Erythroblast (primary cell): Measurements from ENCODE around the gene BICRA.
"Not testable (repeated sequence)": the region's sequence is repeated elsewhere in the genome, so short reads cannot be mapped to it uniquely, and the experiment has no call there.

Experiments
- DNase-seq, 2 experiments: peaks; one replicate each; lab custom pipeline; 2025; lab: John Stamatoyannopoulos, UW
- GATA1 ChIP-seq: IDR thresholded peaks from 2 replicates; pipeline ENCODE4 v1.6.1; 2011; ENCODE audit warnings: low read depth, mild to moderate bottlenecking, control low read depth, low read length, moderate library complexity
- POLR2A ChIP-seq: IDR thresholded peaks from 2 replicates; pipeline ENCODE4 v1.6.1; 2011; ENCODE audit warnings: mild to moderate bottlenecking, low read length

The BICRA gene

DNA sequence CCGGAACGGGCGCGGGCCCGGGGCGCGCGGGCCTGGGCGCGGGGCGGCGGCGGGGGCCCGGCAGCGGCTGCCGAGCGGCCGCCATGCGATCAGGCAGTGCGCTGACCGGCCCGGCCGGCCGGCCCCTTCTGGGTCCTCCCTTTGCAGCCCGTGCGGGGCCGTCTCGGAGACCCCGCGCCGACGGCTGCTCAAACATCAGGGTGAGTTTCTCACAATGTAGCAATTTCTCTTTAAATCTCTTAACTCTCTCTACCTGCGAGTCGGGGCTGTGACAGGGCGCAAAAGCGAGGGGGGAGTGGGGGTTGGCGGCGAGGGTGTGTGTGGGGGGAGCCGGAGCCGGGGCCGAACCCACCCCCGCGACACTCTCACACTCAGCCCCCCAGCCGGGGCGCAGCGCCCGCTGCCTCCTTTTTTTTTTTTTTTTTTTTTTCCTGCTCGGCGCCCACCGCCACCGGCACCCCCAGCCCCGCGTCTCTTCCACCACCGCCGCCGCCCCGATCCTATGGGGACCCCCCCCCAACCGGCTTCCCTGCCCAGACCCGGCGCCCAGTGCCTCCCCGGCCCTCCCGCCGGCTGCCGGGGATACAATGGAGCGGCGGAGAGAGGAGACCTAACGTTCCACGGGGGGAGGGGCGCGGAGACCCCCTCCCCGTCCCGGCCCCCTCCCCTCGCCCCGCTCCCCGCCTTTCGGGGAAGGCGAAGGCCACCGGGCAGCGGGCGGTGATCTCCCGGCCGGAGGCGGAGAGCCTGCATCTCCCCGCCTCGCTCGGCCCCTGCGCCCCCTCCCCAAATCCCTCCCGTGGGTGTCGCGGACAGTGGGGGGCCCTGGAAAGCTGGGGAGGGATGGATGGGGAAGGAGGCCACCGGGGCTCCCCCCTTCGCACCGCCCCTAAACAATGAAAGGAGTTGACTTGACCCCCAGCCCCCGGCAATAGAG lies at the start of gene BICRA:
TSS of gene BICRA (plus strand) at position 166 of the 937 bp plus-strand sequence. CDS start 64,441 bp downstream, outside the sequence.
- DNase-seq = peak; percentile 90 to 94
- no peak for TF ChIP-seq POLR2A

DNA sequence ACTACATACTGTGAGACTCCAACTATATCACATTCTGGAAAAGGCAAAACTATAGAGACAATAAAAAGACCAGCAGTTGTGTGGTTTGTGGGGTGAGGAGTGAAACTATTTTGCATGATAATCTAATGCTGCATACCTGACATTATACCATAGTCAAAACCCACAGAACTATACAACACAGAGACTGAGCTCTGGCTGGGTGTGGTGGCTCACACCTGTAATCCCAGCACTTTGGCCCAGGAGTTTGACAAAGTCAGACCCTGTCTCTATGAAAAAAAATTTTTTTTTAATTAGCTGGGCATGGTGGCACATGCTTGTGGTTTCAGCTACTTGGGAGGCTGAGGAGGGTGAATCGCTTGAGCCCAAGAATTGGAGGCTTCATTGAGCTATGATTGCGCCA lies 47.9 kb upstream of the BICRA start:
- TF ChIP-seq POLR2A = no peak
- no peak for DNase-seq

DNA sequence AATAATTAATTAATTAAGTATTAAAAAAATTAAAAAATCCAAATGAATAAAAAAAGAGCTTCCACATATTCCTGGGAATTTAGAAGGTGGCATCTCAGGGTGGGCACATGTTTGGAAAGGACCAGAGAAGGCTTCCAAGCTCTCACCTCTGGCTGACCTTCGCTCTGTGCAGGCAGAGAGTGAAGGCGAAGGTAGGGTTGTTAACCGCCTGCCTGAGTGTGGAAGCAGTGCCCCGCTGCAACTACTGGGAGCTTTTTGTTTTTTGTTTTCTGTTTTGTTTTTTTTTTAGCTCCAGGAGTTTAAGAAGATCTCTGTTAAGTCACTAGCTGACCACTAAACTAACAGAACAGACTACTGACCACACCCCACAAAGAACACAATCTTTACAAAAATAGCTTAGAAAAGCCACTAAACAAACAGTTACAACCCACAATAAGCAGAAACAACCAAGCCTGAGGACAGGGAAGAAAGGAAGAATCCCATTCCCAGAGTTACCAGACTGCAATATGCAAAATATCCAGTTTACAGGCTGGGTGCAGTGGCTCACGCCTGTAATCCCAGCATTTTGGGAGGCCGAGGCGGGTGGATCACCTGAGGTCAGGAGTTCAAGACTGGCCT lies 47.4 kb upstream of the BICRA start:
- TF ChIP-seq POLR2A = no peak
- TF ChIP-seq GATA1 = no peak
- no peak for DNase-seq

DNA sequence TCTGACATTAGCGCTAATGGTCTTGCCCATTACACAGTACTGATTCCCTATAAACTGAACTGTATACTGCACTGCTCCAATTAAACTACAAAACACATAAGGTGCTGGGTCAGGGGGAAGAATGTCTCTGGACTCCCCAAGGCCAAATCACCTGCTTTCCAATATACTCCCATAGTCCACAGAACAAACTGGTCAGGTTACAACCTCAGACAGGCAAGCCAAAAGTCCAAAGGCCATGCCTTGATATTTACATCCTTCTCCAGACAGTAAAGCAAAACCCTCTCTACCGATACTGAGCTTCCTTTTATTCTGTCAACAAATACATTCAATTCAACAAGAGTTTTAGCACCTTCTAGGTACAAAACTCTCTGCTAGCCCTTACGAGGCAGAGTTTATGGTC lies 44.9 kb upstream of the BICRA start:
- TF ChIP-seq GATA1 (no peak), POLR2A (no peak)
- no peak for DNase-seq

DNA sequence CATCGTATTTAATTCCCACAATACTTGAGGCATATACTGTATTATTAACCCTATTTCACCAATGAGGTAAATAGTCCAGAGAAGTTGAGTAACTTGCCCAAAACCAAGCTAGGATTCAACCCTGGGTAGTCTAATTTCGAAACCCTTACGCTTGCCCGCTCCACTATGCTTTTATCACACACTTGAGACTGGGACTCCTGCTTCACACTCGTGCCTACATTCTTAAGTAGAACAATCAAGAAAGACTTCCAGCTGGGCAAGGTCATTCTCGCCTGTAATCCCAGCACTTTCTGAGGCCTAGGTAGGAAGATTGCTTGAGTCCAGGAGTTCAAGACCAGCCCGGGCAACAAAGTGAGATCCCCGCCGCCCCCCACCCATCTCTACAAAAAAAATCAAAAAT lies 39.6 kb upstream of the BICRA start:
- no peak for TF ChIP-seq GATA1
- TF ChIP-seq POLR2A = no peak
- DNase-seq = no peak

DNA sequence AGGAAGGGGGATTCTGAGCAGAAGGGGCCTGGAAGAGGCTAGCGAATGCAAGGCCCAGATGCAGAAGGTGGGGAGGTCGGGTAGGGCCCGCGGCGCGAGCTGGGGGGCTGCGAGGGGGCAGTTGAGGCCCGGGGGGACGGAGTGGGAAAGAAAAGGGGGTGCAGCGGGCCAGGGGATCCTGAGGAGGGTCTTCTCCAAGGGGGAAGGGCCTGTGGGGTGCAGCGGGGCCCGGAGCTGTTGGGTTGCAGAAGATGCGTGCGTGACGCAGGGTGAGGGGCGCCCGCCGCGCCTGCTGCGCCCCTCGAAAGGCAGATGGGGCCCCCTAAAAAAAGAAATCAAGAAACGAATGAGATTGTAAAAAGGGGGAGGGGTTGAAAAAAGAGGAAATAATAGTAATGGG lies 36.3 kb upstream of the BICRA start:
- DNase-seq = no peak
- TF ChIP-seq POLR2A (no peak), GATA1 (no peak)

DNA sequence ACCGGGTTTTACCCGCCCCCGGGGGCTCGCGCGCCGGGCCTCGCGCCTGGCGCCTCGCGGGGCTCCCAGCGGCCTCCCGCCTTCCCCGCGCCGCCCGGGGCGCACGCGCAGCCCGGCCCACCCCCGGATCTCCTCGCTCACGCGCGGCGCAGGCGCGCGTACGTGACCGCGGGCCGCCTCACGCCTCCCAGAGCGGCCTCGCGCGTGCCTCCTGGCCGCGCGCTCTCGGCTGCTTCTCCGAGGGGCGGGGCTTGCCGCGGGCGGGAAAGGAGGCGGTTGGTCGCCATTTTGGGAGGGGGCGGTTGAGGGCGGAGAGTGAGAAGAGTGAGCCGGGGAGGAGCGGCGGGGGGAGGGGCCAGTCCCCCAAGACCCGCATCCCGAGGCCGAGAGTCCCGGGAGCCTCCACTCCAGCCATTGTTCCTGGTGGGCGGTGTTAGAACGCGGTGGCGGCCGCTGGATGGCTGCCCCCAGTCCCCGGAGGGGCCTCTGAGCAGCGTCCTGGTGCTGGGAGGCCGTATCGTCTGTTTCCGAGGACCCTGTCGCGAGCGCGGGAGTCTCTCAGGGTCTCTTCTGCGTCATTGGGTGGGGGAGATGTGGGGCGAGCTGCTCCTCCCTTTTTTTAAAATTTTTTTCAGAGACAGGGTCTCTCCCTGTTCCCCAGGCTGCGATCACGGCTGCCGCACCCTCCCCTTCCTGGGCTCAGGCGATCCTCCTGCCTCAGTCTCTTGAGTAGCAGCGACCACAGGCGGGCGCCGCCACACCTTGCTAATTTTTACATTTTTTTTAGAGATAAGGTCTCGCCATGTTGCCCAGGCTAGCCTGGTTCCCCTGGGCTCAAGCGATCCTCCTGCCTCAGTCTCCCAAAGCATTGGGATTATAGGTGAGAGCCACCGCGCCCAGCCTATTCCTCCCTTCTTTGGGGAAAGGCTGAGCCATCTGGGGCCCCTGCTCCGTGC lies 35.6 kb upstream of the BICRA start, which contains the start of gene ZNF541:
TSS of gene ZNF541 (minus strand) at position 78 of the 956 bp plus-strand sequence. CDS start 17,292 bp downstream, outside the sequence.
- TF ChIP-seq POLR2A (no peak), GATA1 (no peak)
- peak; percentile 64 for DNase-seq

DNA sequence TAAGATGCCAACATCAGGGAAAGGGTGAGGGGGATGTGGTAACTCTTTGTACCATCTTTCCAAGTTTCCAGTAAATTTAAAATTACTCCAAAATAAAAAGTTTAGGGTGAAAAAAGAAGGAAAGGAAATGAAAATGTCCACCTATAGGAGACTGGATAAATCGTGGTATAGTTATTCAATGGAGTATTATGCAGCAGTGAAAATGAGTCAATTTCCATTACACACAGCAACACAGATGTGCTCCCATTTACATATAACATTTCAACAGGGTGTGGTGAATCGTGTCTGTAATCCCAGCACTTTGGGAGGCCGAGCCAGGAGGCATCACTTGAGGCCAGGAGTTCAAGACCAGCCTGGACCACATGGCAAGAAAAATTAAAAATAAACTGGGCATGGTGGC lies 28.5 kb upstream of the BICRA start:
- TF ChIP-seq POLR2A (no peak), GATA1 (no peak)
- no peak for DNase-seq

DNA sequence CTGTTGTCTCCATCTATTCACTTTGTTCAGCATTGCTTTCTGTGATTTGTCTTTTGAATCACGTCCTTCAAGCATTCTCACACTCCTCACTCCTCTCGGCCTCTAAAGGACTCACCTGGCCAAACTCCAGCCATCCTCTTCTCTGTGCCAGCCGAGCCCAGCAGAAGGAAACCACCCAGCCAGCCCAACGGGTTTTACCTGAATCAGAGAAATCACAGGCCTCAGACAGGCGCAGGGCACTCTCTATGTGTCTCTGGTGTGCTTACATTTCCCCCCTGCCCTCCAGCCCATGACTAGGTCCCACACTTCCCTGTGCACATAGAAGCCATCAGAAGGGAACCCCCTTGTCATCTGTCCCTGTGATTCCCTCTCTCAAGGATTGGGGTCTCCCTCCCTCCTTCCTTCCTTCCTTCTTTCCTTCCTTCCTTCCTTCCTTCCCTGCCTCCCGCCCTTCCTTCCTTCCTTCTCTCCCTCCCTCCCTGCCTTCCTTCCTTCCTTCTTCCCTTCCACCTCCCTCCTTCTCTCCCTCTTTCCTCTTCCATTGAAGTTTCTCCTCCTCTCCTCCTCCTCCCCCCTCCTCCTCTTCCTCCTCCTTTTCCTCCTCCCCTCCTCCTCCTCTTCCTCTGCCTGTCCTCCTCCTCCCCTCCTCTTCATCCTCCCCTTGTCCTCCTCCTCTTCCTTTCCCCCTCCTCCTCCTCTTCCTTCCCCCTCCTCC lies 27.2 kb upstream of the BICRA start:
- TF ChIP-seq GATA1 (no peak), POLR2A (no peak)
- DNase-seq = no peak

DNA sequence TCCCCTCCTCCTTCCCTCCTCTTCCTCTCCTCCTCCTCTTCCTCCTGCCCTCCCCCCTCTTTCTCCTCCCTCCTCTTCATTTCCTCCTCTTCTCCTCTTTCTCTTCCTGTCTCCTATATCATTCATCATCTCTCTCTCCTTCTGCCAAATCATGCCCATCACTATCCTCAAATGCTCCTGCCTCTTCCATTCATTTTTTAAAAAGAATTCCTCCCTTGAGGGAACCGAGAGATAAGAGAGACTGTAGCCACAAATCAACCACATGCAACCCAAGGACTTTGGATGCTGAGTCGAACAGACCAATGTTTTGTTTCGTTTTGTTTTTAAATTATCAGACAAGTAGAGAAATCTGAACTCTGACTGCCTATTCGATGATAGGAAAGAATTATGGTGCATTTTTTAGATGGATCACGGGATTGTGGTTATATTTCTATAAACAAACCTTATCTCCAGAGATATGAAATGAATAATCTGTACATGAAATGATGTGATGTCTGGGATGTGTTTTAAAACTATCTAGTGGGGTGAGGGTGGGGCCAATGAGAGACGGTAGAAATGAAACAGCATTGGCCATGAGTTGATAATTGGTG lies 26.5 kb upstream of the BICRA start:
- no peak for DNase-seq
- TF ChIP-seq POLR2A (no peak), GATA1 (no peak)

DNA sequence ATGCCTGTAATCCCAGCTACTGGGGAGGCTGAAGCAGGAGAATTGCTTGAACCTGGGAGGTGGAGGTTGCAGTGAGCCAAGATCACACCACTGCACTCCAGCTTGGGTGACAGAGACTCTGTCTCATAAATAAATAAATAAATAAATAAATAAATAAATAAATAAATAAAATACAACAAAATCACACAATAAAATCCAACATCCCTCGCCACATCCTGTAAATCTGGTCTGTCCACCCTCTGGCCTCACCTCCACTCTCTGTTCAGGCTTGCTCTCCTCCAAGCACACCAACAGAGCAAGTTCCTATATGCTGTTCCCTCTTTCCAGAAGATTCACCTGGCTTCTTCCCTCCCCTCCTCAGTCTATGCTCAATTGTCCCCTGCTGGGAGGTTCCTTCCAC lies 25.8 kb upstream of the BICRA start:
- not testable (repeated sequence) for DNase-seq

DNA sequence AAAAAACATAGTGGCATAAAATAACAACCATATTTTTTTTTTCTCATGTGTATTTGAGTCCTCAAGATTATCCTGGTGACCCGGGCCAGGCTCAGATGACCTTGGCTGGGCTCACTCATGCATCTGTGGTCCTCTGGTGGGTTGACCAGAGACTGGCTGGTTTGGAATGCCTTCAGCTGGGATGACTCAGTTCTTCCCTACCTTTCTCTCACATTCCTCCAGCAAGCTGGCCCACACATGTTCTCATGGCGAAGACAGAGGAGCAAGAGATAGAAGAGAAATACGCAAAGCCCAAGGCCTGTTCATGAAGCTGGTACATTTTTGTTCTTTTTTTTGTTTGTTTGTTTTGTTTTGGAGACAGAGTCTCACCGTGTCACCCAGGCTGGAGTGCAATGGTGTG lies 21.6 kb upstream of the BICRA start:
- no peak for TF ChIP-seq GATA1
- no peak for TF ChIP-seq POLR2A
- no peak for DNase-seq

DNA sequence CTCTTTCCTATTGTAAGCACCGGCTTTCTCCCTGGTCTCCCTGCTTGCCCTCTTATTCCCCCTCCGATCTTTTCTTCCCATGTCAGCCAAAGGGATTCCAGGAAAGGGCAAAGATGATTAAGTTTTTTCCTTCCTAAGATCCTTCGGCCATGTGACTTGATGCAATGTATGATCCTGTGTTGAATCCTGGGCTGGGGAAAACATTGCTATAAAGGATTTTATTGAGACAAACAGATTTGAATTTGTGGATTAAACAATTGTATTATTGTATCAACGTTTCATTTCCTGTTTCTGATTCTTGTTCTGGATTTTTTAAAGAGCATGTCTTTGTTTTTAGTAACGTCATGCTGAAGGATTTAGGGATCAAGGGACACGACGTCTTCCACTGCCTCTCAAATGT lies 19.1 kb upstream of the BICRA start:
- no peak for TF ChIP-seq POLR2A
- no peak for TF ChIP-seq GATA1
- no peak for DNase-seq
